ENCODE data around the gene FGF1.
A peak's percentile ranks its signal among the peaks of the same experiment; 100 is the strongest.

FGF1 gene

GRCh38 chr5:142600611-142601358, 85.1 kb downstream of the FGF1 start:
- no peak for DNase-seq
- H3K9me3 Mint-ChIP-seq: no peaks in the 10 kb centered on the region
- no peak overlapping the region for H3K4me3 Mint-ChIP-seq
- no peak overlapping the region for H3K27ac Mint-ChIP-seq
- H3K4me1 Mint-ChIP-seq: no peaks in the 10 kb centered on the region
- H3K27me3 Mint-ChIP-seq: peaks cover 37% of the 10 kb centered on the region
- no peak for ATAC-seq

DNA sequence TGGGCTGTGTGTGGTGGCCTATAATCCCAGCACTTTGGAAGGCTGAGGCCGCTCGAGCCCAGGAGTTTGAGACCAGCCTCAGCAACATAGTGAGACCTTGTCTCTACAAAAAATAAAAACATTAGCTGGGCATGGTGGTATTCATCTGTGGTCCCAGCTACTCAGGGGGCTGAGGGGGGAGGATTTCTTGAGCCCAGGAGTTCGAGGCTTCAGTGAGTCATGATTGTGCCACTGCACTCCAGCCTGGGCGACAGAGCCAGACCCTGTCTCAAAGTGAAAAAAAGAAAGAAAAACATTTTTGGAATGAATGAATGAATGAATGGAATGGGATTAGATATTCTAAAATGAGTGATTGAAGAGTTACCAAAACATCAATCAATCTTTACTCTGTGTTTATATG, 85.8 kb downstream of the FGF1 start:
- no peaks in the 10 kb centered on the region for H3K9me3 Mint-ChIP-seq
- DNase-seq (no peak), ATAC-seq (no peak)
- no peaks in the 10 kb centered on the region for H3K4me1 Mint-ChIP-seq
- H3K27me3 Mint-ChIP-seq: peaks cover 37% of the 10 kb centered on the region
- no peak overlapping the region for H3K4me3 Mint-ChIP-seq
- no peak overlapping the region for H3K27ac Mint-ChIP-seq

DNA sequence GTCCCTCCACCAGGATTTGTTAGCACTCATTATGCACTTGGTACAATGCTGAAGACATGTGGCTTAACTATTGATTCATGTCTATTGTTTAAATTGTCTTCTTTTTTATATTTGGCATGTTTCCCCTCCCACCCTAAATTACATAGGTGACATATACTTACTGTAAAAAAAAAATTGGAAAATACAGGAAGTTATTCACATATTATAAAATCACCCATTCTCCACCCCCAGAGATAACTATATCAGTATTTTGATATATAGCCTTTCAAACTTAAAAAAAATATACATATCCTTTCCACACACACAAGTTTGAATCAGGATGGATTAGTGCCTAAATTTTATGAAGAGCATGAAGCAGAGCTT, 87.6 kb downstream of the FGF1 start:
- Mint-ChIP-seq H3K4me1 (no peaks in the 10 kb centered on the region), H3K9me3 (no peaks in the 10 kb centered on the region), H3K27me3 (peaks cover 38% of the 10 kb centered on the region), H3K4me3 (no peak overlapping the region), H3K27ac (no peak overlapping the region)
- no peak for ATAC-seq
- DNase-seq: no peak

GRCh38 chr5:142597546-142598337, 88.1 kb downstream of the FGF1 start:
- ATAC-seq (no peak), DNase-seq (no peak)
- H3K27me3 Mint-ChIP-seq: peaks cover 35% of the 10 kb centered on the region
- no peaks in the 10 kb centered on the region for H3K4me1 Mint-ChIP-seq
- no peaks in the 10 kb centered on the region for H3K9me3 Mint-ChIP-seq
- no peak overlapping the region for H3K4me3 Mint-ChIP-seq
- no peak overlapping the region for H3K27ac Mint-ChIP-seq

DNA sequence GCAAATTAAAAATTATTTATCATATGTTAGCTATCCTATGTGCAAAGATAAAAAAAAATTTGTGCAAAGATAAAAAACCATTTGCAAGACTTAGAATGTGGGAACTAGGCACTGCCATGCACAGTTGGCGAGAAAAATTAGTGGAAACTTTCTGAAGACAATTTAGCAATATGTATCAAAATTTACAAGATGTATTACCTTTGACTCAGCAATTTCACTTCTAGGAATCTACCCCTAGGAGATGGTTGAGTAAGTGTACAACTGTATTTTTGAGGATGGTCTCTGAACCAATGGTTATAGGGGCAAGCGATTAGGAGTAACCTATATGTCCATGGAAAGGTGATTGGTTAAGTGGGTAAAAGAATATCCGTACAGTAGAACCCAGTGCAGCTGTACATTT, 88.9 kb downstream of the FGF1 start:
- Mint-ChIP-seq H3K4me3 (no peak overlapping the region), H3K27ac (no peak overlapping the region), H3K9me3 (no peaks in the 10 kb centered on the region), H3K4me1 (no peaks in the 10 kb centered on the region), H3K27me3 (peaks cover 35% of the 10 kb centered on the region)
- no peak for DNase-seq
- ATAC-seq: no peak

- H3K27ac Mint-ChIP-seq: no peak overlapping the region
- no peak overlapping the region for H3K4me3 Mint-ChIP-seq
- no peaks in the 10 kb centered on the region for H3K9me3 Mint-ChIP-seq
- DNase-seq (no peak), ATAC-seq (no peak)
- no peaks in the 10 kb centered on the region for H3K4me1 Mint-ChIP-seq
- peaks cover 42% of the 10 kb centered on the region for H3K27me3 Mint-ChIP-seq
These were observed 93.5 kb downstream of the FGF1 start for GRCh38 chr5:142592365-142592764.

DNA sequence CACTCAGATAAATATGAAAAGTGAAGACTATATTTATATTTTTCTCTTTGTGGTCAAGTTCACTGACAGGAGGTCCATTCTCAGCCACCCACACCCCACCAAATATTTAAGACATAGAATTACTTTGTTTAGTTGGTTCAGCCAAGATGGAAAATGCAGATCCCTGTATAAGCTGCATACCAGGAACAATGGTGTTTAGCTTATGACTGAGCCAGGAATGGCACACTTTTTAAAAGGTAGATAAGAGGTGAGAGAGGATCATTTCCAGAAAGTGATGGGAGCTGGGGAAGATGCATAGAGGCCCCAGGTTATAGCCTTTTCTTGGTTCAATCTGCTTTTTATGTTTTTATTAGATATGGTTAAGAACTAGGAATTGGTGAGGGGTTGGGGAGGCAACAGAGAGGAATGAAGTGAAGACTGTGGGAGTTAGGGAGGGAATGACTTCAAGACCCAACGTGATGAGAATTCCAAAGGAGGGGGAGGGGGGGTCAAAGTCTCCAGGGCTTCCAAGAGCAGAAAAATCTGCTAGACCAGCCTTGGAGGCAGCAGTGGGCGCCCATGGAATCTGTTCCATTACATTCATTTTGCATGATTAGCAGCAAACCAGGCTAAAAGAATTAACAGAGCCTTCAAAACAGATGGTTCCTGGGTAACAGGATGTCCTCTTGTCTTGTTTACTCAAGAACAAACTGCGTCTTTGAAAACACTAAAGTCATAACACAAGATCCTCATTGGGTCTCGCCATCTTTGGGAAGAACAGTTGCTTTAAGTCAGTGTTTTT, 95.2 kb downstream of the FGF1 start:
- H3K4me3 Mint-ChIP-seq: no peak overlapping the region
- peaks cover 42% of the 10 kb centered on the region for H3K27me3 Mint-ChIP-seq
- no peak for ATAC-seq
- no peaks in the 10 kb centered on the region for H3K4me1 Mint-ChIP-seq
- H3K27ac Mint-ChIP-seq: no peak overlapping the region
- no peaks in the 10 kb centered on the region for H3K9me3 Mint-ChIP-seq
- DNase-seq: no peak

- Mint-ChIP-seq H3K4me1 (peaks cover 3% of the 10 kb centered on the region), H3K27me3 (peaks cover 42% of the 10 kb centered on the region), H3K9me3 (no peaks in the 10 kb centered on the region), H3K27ac (no peak overlapping the region), H3K4me3 (no peak overlapping the region)
- ATAC-seq (no peak), DNase-seq (no peak)
These were observed 96.2 kb downstream of the FGF1 start for GRCh38 chr5:142589720-142590119.

DNA sequence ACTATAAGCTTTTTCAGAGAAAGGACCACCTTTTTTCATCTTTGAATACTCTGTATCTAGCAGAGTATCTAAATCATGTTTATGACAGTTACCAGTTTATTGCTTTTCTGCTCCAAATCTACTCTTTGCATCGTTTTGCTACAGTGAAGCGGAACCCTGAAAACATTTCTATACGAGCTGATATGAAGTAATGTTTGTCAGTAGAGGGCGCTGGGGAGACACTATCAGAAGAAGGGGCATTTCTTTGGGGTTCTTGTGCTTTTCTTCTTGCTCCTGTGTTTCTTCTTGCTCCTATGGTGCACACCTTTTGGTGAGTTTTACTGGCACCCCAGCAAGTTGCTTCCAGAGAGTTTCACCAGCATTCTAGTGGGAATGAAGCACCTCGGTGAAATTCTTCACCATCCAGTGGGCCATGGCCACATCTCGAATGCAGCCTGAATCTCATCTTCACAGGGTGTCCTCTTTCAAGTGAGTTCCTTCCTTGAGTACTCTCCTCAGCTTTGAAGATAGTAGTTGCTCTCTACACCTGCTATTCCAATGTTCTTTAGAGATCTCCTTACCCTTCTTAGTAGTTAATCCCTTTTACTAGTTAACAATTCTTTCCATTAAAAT, 98.4 kb downstream of the FGF1 start:
- Mint-ChIP-seq H3K9me3 (no peaks in the 10 kb centered on the region), H3K4me3 (no peak overlapping the region), H3K27me3 (peaks cover 33% of the 10 kb centered on the region), H3K27ac (no peak overlapping the region), H3K4me1 (peaks cover 5% of the 10 kb centered on the region)
- ATAC-seq: no peak
- DNase-seq: peak in 1 of 2 donors; percentile 15

DNA sequence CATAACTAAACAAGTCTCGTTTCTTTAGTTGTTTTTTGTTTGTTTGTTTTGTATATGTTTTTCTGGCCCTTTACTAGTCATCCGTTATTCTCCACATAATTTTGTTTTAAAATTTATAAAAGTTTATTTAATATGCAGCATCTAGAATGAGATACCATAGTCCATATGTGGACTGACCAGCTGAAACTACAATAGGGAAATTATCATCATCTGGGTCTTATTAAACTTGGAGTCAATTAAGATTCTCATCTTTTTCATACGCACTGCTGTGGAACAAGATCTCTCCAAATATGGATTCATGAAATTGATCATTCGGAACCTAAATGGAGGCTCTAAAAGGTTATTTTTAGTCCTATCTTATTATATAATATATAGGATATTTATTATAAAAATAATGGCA, 99.3 kb downstream of the FGF1 start:
- Mint-ChIP-seq H3K27me3 (peaks cover 31% of the 10 kb centered on the region), H3K27ac (no peak overlapping the region), H3K9me3 (no peaks in the 10 kb centered on the region), H3K4me3 (no peak overlapping the region), H3K4me1 (peaks cover 10% of the 10 kb centered on the region)
- ATAC-seq (no peak), DNase-seq (no peak)

DNA sequence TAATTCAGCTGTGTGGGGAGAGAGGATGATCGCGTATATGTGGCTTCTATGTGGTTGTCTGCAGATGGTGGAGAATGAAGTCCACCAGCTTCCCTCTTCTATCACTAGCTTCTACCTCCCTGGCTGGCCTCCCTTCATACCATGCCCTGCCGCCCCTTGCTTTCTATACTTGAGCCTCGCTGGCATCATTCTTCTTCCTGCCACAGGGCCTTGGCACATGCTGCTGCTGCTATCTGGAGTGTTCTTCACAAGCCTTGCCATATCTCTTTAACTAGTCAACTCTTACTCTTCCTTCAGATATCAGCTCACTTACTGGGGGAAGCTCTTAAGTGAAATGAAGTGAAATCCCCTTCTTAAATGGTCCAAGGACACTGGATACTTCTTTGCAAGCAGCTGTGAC, 100.4 kb downstream of the FGF1 start:
- Mint-ChIP-seq H3K9me3 (no peaks in the 10 kb centered on the region), H3K4me1 (peaks cover 21% of the 10 kb centered on the region), H3K4me3 (no peak overlapping the region), H3K27me3 (peaks cover 20% of the 10 kb centered on the region), H3K27ac (peak overlapping the region in 1 of 2 donors; percentile 49)
- no peak for ATAC-seq
- no peak for DNase-seq

- no peak overlapping the region for H3K4me3 Mint-ChIP-seq
- no peak for ATAC-seq
- no peak for DNase-seq
- peaks cover 26% of the 10 kb centered on the region for H3K4me1 Mint-ChIP-seq
- H3K27ac Mint-ChIP-seq: no peak overlapping the region
- H3K27me3 Mint-ChIP-seq: peaks cover 14% of the 10 kb centered on the region
- H3K9me3 Mint-ChIP-seq: peaks cover 0 to 4% of the 10 kb centered on the region in 2 donors
These were observed 101.0 kb downstream of the FGF1 start for GRCh38 chr5:142584891-142585290.

- H3K27me3 Mint-ChIP-seq: no peaks in the 10 kb centered on the region
- H3K4me1 Mint-ChIP-seq: peaks cover 26% of the 10 kb centered on the region
These were observed 107.6 kb downstream of the FGF1 start for GRCh38 chr5:142578161-142578830.

GRCh38 chr5:142576804-142577203, 109.1 kb downstream of the FGF1 start:
- DNase-seq (no peak), ATAC-seq (no peak)

More at GRCh38 chr5:142578161-142578830, 107.6 kb downstream of the FGF1 start:
- Mint-ChIP-seq H3K27ac (no peak overlapping the region), H3K9me3 (peaks cover 4 to 9% of the 10 kb centered on the region in 2 donors), H3K4me3 (no peak overlapping the region)
- ATAC-seq: no peak
- no peak for DNase-seq

GRCh38 chr5:142576303-142576702, 109.6 kb downstream of the FGF1 start:
- Mint-ChIP-seq H3K9me3 (peaks cover 4 to 9% of the 10 kb centered on the region in 2 donors), H3K27me3 (no peaks in the 10 kb centered on the region), H3K27ac (no peak overlapping the region), H3K4me1 (peaks cover 19% of the 10 kb centered on the region), H3K4me3 (no peak overlapping the region)
- no peak for ATAC-seq
- no peak for DNase-seq

More at GRCh38 chr5:142576804-142577203, 109.1 kb downstream of the FGF1 start:
- Mint-ChIP-seq H3K4me1 (peaks cover 24% of the 10 kb centered on the region), H3K27me3 (no peaks in the 10 kb centered on the region), H3K9me3 (peaks cover 4 to 9% of the 10 kb centered on the region in 2 donors), H3K27ac (no peak overlapping the region), H3K4me3 (no peak overlapping the region)
